ENCODE measurements around the gene SLC6A11.

GRCh38 chr3:10952525-10952924 is 136.5 kb downstream of the SLC6A11 start:
- TF ChIP-seq POLR2A (IDR thresholded peaks at IDR 0.05; ENCODE audit: low read depth, low read length) (no peak), POLR2AphosphoS5 (IDR thresholded peaks at IDR 0.05; ENCODE audit: low read depth, low read length) (no peak)

Data from GM12892 (cell line).